ENCODE measurements around the gene TRPM2. TPM values are rescaled to one million over a fixed set of nuclear protein-coding genes. Genes with fewer than 3 reads are reported as not detected.

TRPM2 gene
- total and polyA plus RNA-seq, 2 of the 8 experiments (the other 6 are each of a cell fraction or from before 2014, with no cell fraction given) = 0.27 to 0.28 TPM

DNA sequence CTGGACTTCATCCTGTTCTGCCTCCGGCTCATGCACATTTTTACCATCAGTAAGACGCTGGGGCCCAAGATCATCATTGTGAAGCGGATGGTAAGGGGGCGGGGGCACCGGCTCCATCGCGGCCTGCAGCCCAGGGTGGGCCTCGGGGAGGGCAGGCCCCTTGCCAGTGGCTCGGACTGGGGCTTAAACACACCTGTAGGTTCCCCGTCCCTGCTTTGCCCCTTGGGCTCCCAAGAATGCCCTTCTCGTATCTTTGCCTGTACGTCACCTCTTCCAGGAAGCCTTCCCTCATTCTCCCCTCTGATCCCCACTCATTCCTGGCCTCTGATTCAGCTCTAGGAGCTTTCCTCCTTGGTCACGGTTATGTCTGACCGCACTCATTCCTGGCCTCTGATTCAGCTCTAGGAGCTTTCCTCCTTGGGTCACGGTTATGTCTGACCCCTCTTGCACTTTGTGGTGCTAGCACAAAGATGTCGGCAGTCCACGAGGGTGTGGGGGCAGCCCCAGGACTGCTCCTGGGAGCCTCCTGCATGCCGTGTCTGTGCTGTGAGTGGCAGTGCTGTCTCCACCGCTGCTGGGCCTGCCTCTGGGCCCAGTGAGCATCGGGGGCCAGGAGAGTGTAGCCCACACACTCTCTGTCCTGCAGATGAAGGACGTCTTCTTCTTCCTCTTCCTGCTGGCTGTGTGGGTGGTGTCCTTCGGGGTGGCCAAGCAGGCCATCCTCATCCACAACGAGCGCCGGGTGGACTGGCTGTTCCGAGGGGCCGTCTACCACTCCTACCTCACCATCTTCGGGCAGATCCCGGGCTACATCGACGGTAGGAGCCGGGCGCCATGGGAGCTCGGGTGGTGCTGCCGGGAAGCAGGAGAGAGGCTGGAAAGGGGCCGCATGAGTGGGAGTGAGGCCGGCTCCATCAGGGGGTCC, 52.8 kb downstream of the TRPM2 start:
- no peak overlapping the region for H2BK15ac ChIP-seq (ENCODE audit: low read length)
- no peaks in the 10 kb centered on the region; a peak in 1 of 8 replicates for H3K36me3 ChIP-seq (ENCODE audit: control insufficient read depth in 2 of 4, insufficient read depth in 4 of 4, low read length in 3 of 4)
- POLR2A ChIA-PET (ENCODE audit: partially characterized antibody) = interaction anchor here (1.1 kb wide), 1 partner anchor 9 kb away, joined by 3 read pairs; no protein-coding TSS in a partner anchor
- H4K91ac ChIP-seq (replicated peaks; ENCODE audit: insufficient read length, low read length) = no peak overlapping the region
- no peak overlapping the region for H2BK120ac ChIP-seq (replicated peaks; ENCODE audit: low read depth, low read length)
- H2BK12ac ChIP-seq (ENCODE audit: low read depth, low read length) = no peak overlapping the region
- no peaks in the 10 kb centered on the region for H3K27me3 ChIP-seq (replicated peaks in 1 of 4; ENCODE audit: control insufficient read depth in 3 of 4, extremely low read depth in 1 of 4, insufficient read depth in 3 of 4, low read length in 3 of 4)
- peaks cover 0 to 2% of the 10 kb centered on the region in 2 experiments for H4K20me1 ChIP-seq (replicated peaks in 1 of 2; ENCODE audit: control insufficient read depth in 1 of 2, insufficient read depth in 2 of 2, low read length in 2 of 2)
- H3K23ac ChIP-seq (ENCODE audit: insufficient read length) = no peak overlapping the region
- H3K18ac ChIP-seq (ENCODE audit: extremely low read depth, low read length) = no peak overlapping the region
- H4K5ac ChIP-seq (ENCODE audit: insufficient read length, low read depth, low read length) = no peak overlapping the region
- H2BK5ac ChIP-seq (ENCODE audit: low read depth, low read length) = no peak overlapping the region
- 92% methylated on average over 33 of the region's 37 CpGs; no CpG with 5 or more reads in 1 of the 2 experiments for WGBS, 2 experiments (ENCODE audit: extremely low coverage in 1 of 2, insufficient coverage in 1 of 2, insufficient read length in 1 of 2, insufficient replicate concordance in 2 of 2, low coverage in 1 of 2, low lambda C conversion rate in 2 of 2, missing lambda C conversion rate in 1 of 2)
- H2AFZ ChIP-seq (ENCODE audit: low read length) = no peak overlapping the region
- H3K9ac ChIP-seq (replicated peaks in 1 of 4; ENCODE audit: extremely low read depth in 1 of 4, low read depth in 3 of 4, low read length in 3 of 4) = no peak overlapping the region
- H3K4me1 ChIP-seq (replicated peaks in 1 of 4; ENCODE audit: control insufficient read depth in 3 of 4, insufficient read depth in 4 of 4, low read length in 3 of 4) = no peaks in the 10 kb centered on the region
- FAIRE-seq (no peak), DNase-seq (ENCODE audit: low read depth in 1 of 2, low spot score in 2 of 2) (no peak)
- no peak overlapping the region for H3K4me3 ChIP-seq (ENCODE audit: extremely low read depth in 1 of 4, insufficient read depth in 2 of 4, low read depth in 3 of 4, low read length in 4 of 4)
- no peak overlapping the region for H3K4me2 ChIP-seq (ENCODE audit: insufficient read depth in 1 of 2, low read depth in 2 of 2, low read length in 2 of 2)
- CTCF ChIA-PET (ENCODE audit: partially characterized antibody) = interaction anchor here (0.7 to 1.0 kb wide), 2 partner anchors 18 to 108 kb away, joined by 3 to 4 read pairs; no protein-coding TSS in a partner anchor
- no peak overlapping the region for H3K27ac ChIP-seq (ENCODE audit: low read depth, low read length)
- no peaks in the 10 kb centered on the region; a peak in 1 of 4 replicates for H3K79me2 ChIP-seq (ENCODE audit: control insufficient read depth in 1 of 2, insufficient read depth in 2 of 2, low read length in 2 of 2)
- no peak overlapping the region for H3K56ac ChIP-seq (replicated peaks; ENCODE audit: insufficient read length, low read depth, low read length)
- peaks cover 14 to 17% of the 10 kb centered on the region in 2 experiments for H3K9me3 ChIP-seq (ENCODE audit: insufficient read depth in 2 of 2, low read depth in 1 of 2, low read length in 1 of 2)
- H3K14ac ChIP-seq (ENCODE audit: insufficient read length) = no peak overlapping the region
- H2BK20ac ChIP-seq (ENCODE audit: low read length) = no peak overlapping the region
- no peak overlapping the region for H3K4ac ChIP-seq (replicated peaks; ENCODE audit: insufficient read length, low read depth, low read length)
- no peaks in the 10 kb centered on the region for H3K23me2 ChIP-seq (ENCODE audit: low read depth, low read length)
- H3K79me1 ChIP-seq (ENCODE audit: low read depth, low read length) = no peaks in the 10 kb centered on the region
- H2AK5ac ChIP-seq (ENCODE audit: low read depth, low read length) = no peak overlapping the region
- TF ChIP-seq JUND (IDR thresholded peaks at IDR 0.05; ENCODE audit: low read length) = no peak
- no peak overlapping the region for H4K8ac ChIP-seq (ENCODE audit: extremely low read depth, insufficient read depth, low read length)

Measured in H1 (cell line).